Progenitor cell of endocrine pancreas (in vitro differentiated cells): Measurements from ENCODE around the gene IMMT. TPM values are rescaled to one million over a fixed set of nuclear protein-coding genes. Genes with fewer than 3 reads are reported as not detected.

Experiments used
- DNase-seq: peaks from one replicate; pipeline ENCODE4 v3.0.0; 2021; ENCODE audit warnings: low spot score; ENCODE audit not compliant: unreplicated experiment
- H3K27ac Mint-ChIP-seq: 2 replicates; pipeline ENCODE4 v1.8.0; 2021; ENCODE audit warnings: mild to moderate bottlenecking, moderate library complexity, mixed read lengths
- H3K27me3 Mint-ChIP-seq: 2 replicates; pipeline ENCODE4 v1.8.0; 2021; ENCODE audit warnings: mixed read lengths
- H3K36me3 Mint-ChIP-seq: 2 replicates; pipeline ENCODE4 v1.8.0; 2022; ENCODE audit warnings: mixed read lengths; ENCODE audit not compliant: insufficient read depth
- H3K4me1 Mint-ChIP-seq: 2 replicates; pipeline ENCODE4 v1.8.0; 2021; ENCODE audit warnings: low read depth, mixed read lengths
- H3K4me3 Mint-ChIP-seq: 2 replicates; pipeline ENCODE4 v1.8.0; 2021; ENCODE audit warnings: low read depth, mild to moderate bottlenecking, moderate library complexity, mixed read lengths
- H3K9me3 Mint-ChIP-seq: 2 replicates; pipeline ENCODE4 v1.8.0; 2021; ENCODE audit warnings: low read depth, mixed read lengths
- total RNA-seq: library from RNA; stranded (reverse); gene quantifications from 2 replicates; pipeline ENCODE4 v1.2.1, GENCODE V29; 2021
- TF ChIP-seq, protein P1 (sequence below): fragments of 200-600 bp; sonication (generic); IDR thresholded peaks from one replicate; pipeline ENCODE4 v1.5.0; 2021; ENCODE audit warnings: antibody characterized with exemption, mild to moderate bottlenecking; ENCODE audit not compliant: unreplicated experiment

IMMT gene
- total RNA-seq, 1 donor from 2014 or later = 94.1 TPM

DNA sequence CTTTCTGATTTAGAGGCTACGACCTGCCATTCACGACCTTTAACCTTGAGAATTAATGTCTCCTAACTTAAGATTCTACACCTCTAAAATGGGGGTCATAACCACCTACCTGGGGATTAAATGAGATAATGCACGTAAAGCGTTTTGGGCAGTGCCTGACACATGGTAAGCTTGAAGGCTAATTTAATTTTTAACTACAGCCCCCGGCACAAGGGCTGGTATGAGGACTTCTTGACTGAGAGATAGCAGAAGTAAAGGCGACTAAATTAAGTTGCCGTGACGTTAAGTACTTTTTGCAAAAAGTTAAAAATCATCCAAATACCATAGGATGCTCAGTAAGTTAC, 4.5 kb upstream of the IMMT start:
- H3K27ac Mint-ChIP-seq = peak overlapping the region; percentile 95
- peak overlapping the region; percentile 93 for H3K4me3 Mint-ChIP-seq

DNA sequence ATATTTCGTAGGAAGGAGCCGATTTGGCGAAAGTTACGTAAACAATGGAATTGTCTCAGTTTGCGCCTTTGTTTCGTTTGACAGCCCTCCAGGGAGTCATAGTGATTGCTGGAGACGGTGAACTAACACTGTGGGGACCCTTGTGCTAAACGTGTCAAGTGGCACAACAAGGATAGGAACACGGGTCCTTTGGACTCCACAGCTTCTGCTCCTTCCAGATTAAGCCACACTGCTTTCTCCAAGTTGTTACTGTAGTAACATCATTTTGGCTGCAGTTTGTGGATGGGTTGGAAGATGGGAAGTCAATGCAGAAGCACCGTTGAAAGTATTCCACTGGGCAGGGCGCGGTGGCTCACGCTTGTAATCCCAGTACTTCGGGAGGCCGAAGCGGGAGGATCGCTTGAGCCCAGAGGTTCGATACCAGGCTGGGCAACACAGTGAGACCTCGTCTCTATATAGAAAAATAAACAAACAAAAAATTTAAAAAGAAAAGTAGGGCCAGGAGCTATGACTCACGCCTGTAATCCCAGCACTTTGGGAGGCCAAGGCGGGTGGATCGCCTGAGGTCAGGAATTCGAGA, 636 bp upstream of the IMMT start:
- H3K4me1 Mint-ChIP-seq = peaks cover 26% of the 10 kb centered on the region
- H3K4me3 Mint-ChIP-seq = peak overlapping the region; percentile 94
- TF ChIP-seq, protein P1, sequence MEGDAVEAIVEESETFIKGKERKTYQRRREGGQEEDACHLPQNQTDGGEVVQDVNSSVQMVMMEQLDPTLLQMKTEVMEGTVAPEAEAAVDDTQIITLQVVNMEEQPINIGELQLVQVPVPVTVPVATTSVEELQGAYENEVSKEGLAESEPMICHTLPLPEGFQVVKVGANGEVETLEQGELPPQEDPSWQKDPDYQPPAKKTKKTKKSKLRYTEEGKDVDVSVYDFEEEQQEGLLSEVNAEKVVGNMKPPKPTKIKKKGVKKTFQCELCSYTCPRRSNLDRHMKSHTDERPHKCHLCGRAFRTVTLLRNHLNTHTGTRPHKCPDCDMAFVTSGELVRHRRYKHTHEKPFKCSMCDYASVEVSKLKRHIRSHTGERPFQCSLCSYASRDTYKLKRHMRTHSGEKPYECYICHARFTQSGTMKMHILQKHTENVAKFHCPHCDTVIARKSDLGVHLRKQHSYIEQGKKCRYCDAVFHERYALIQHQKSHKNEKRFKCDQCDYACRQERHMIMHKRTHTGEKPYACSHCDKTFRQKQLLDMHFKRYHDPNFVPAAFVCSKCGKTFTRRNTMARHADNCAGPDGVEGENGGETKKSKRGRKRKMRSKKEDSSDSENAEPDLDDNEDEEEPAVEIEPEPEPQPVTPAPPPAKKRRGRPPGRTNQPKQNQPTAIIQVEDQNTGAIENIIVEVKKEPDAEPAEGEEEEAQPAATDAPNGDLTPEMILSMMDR = no peak
- no peaks in the 10 kb centered on the region for H3K9me3 Mint-ChIP-seq
- H3K27ac Mint-ChIP-seq = peak overlapping the region; percentile 95
- no peak for DNase-seq
- peaks cover 2% of the 10 kb centered on the region for H3K36me3 Mint-ChIP-seq
- no peaks in the 10 kb centered on the region for H3K27me3 Mint-ChIP-seq

More for the DNA sequence above, 4.5 kb upstream of the IMMT start:
- Mint-ChIP-seq H3K36me3 (no peaks in the 10 kb centered on the region), H3K27me3 (no peaks in the 10 kb centered on the region), H3K4me1 (peaks cover 24% of the 10 kb centered on the region), H3K9me3 (no peaks in the 10 kb centered on the region)
- DNase-seq = no peak
- TF ChIP-seq, protein P1 = no peak

DNA sequence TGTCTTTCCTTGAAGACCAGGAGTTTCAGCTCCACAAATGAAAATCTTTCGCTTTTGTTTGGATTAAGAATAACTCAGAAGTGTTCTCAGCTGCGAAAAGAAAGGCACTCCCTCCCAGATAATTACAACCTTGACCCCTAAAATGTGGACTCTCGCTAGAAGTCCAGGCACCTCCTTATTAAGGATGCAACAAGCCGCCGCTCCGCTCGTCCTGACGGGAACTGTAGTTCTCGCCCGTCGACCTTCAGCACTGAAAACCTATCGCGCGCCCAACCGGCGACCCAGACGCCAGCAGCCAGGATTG, 559 bp downstream of the IMMT start:
- H3K9me3 Mint-ChIP-seq = no peaks in the 10 kb centered on the region
- DNase-seq = no peak
- H3K4me1 Mint-ChIP-seq = peaks cover 22% of the 10 kb centered on the region
- no peaks in the 10 kb centered on the region for H3K27me3 Mint-ChIP-seq
- H3K36me3 Mint-ChIP-seq = peaks cover 6% of the 10 kb centered on the region
- TF ChIP-seq, protein P1 = no peak
- peak overlapping the region; percentile 95 for H3K27ac Mint-ChIP-seq
- peak overlapping the region; percentile 94 for H3K4me3 Mint-ChIP-seq

DNA sequence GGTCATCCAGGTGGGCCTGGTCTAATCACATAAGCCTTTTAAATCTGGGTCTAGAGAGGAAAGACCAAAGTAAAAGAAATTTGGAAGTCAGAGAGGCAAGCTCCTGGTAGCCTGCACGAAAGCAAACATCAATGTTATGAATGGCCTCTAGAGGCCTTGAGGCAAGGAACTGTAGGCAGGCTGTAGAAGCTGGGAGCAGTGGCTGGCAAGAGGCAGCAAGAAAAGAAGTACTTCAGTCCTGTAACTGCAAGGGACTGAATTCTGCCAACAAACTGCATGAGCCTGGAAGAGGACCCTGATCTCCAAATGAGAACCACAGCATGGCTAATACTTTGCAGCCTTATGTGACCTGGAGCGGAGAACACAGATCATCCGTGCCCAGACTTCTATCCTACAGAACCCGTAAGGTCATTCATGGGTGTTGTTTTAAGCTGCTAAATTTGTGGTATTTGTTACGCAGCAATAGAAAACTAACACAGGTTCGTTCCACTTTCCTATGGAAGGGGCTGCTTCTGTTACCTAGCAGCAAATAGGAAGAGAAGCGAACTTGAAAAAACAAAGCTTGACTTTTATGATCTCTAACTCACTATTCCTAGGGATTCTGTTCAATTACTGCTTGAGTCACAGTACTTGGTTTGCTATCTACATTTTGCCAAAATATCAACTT, 1.2 kb downstream of the IMMT start:
- H3K9me3 Mint-ChIP-seq = no peaks in the 10 kb centered on the region
- peak overlapping the region; percentile 95 for H3K27ac Mint-ChIP-seq
- DNase-seq = no peak
- H3K4me3 Mint-ChIP-seq = peak overlapping the region; percentile 94
- H3K27me3 Mint-ChIP-seq = no peaks in the 10 kb centered on the region
- peaks cover 20% of the 10 kb centered on the region for H3K4me1 Mint-ChIP-seq
- H3K36me3 Mint-ChIP-seq = peaks cover 6% of the 10 kb centered on the region
- TF ChIP-seq, protein P1 = no peak

DNA sequence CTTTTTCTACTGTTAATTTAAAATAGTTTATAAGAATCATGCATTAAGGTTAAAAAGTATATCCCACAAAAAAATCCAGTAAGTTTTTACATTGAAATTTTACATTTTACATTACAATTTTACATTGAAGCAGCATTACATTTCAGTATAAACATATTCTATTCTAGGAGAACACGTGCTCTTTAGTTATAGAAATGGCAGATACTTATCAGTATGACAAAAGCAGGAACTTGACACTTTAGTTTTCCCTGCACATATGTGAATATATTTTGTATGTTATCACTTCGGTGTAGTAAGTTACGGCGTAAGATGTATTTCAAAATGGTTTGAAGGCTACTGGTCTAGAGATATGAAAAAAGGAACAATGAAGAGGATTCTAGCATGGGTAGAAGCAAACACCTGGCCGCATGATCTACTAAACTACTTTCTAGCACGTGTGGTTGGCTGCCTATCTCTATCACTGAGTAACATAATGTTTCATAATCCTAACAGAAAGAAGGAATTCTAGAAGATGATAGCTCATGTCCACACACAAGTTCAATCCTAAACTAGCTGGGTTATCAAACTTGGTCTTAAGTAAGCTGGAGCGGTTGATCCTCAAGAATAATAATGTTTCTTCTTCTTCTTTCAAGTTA, 5.4 kb downstream of the IMMT start:
- no peak overlapping the region for H3K27ac Mint-ChIP-seq
- no peak overlapping the region for H3K4me3 Mint-ChIP-seq
- TF ChIP-seq, protein P1 = no peak
- no peaks in the 10 kb centered on the region for H3K27me3 Mint-ChIP-seq
- no peak for DNase-seq
- H3K4me1 Mint-ChIP-seq = peaks cover 16% of the 10 kb centered on the region
- H3K36me3 Mint-ChIP-seq = peaks cover 6% of the 10 kb centered on the region
- no peaks in the 10 kb centered on the region for H3K9me3 Mint-ChIP-seq
